DOHH2 (cell line): Measurements from ENCODE around the gene COG4.

ENCODE experiments used
- H3F3A ChIP-seq: fragments of 200-600 bp; sonication (generic), shearing (Covaris generic); 2 replicates; pipeline ENCODE4 v1.6.0; 2016; ENCODE audit warnings: antibody characterized with exemption, mild to moderate bottlenecking; ENCODE audit not compliant: control insufficient read depth, insufficient read depth
- H3K27ac ChIP-seq: fragments of 200-600 bp; sonication (generic); 2 replicates; pipeline ENCODE4 v1.5.1; 2014; ENCODE audit warnings: low read depth, mild to moderate bottlenecking, low read length, moderate library complexity
- H3K27me3 ChIP-seq: fragments of 200-600 bp; sonication (generic); 2 replicates; pipeline ENCODE4 v1.6.1; 2014; ENCODE audit warnings: mild to moderate bottlenecking, low read length, mixed read lengths; ENCODE audit not compliant: control insufficient read depth
- H3K36me3 ChIP-seq: fragments of 200-600 bp; sonication (generic); 2 replicates; pipeline ENCODE4 v1.6.1; 2014; ENCODE audit warnings: mild to moderate bottlenecking, low read length, moderate library complexity, mixed read lengths; ENCODE audit not compliant: control insufficient read depth
- H3K4me1 ChIP-seq: fragments of 200-600 bp; sonication (generic); 2 replicates; pipeline ENCODE4 v1.6.1; 2014; ENCODE audit warnings: mild to moderate bottlenecking, low read length, mixed read lengths; ENCODE audit not compliant: control insufficient read depth
- H3K4me2 ChIP-seq: fragments of 200-600 bp; sonication (generic); 2 replicates; pipeline ENCODE4 v1.6.0; 2014; ENCODE audit warnings: mild to moderate bottlenecking, low read length, moderate library complexity
- H3K4me3 ChIP-seq: fragments of 200-600 bp; sonication (generic); 2 replicates; pipeline ENCODE4 v1.5.1; 2014; ENCODE audit warnings: mild to moderate bottlenecking, low read length, mixed read lengths
- H3K79me2 ChIP-seq: fragments of 200-600 bp; sonication (generic); 2 replicates; pipeline ENCODE4 v1.6.1; 2014; ENCODE audit warnings: mild to moderate bottlenecking, low read length, mixed read lengths; ENCODE audit not compliant: control insufficient read depth
- H3K9me2 ChIP-seq: fragments of 200-600 bp; sonication (generic); replicated peaks from 2 replicates; pipeline ENCODE4 v1.6.1; 2014; ENCODE audit warnings: mild to moderate bottlenecking, low read length, mixed read lengths; ENCODE audit not compliant: control insufficient read depth
- H3K9me3 ChIP-seq: fragments of 200-600 bp; sonication (generic); 2 replicates; pipeline ENCODE4 v1.6.1; 2014; ENCODE audit warnings: antibody characterized with exemption, low read length, mixed read lengths; ENCODE audit not compliant: control insufficient read depth, insufficient read depth
- H4K20me1 ChIP-seq: fragments of 200-600 bp; sonication (generic); 2 replicates; pipeline ENCODE4 v1.6.0; 2014; ENCODE audit warnings: low read depth, mild to moderate bottlenecking, antibody characterized with exemption, low read length, moderate library complexity; ENCODE audit not compliant: control insufficient read depth, insufficient read depth
- EZH2phosphoT487 ChIP-seq: fragments of 200-600 bp; sonication (generic); IDR thresholded peaks from 2 replicates; pipeline ENCODE4 v1.6.1; 2017; ENCODE audit warnings: borderline replicate concordance, mild to moderate bottlenecking, antibody characterized with exemption, low read length, moderate library complexity, mixed read lengths
- TF ChIP-seq, protein P1 (sequence below): fragments of 200-600 bp; sonication (generic); IDR thresholded peaks from one replicate; pipeline ENCODE4 v1.5.1; 2014; ENCODE audit warnings: antibody characterized with exemption, mild to moderate bottlenecking, low read depth, low read length; ENCODE audit not compliant: poor library complexity, severe bottlenecking

Gene COG4

DNA sequence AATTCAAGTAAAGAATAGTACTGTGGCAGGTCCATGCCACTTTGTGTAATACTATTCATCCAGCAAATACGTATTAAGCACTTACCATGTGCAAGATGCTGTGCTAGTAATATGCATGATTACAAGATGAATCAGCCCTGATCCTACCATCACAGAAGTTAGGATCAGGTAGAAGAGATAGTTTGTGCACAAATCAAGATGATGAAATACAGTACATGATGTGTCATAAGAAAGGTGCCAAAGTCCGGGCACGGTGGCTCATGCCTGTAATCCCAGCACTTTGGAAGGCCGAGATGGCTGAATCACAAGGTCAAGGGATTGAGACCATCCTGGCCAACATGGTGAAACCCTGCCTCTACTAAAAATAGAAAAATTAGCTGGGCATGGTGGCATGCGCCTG lies 10.9 kb downstream of the COG4 start:
- Histone ChIP-seq H3F3A (0 out of 2 replicates have a peak, but pooled peaks cover 2% of the 10 kb centered on the region), H3K79me2 (peaks cover under 1% of the 10 kb centered on the region), H3K4me1 (peaks cover 16% of the 10 kb centered on the region), H3K9me2 (no peaks in the 10 kb centered on the region), H3K4me3 (no peak overlapping the region), H3K27ac (no peak overlapping the region), H4K20me1 (no peaks in the 10 kb centered on the region), H3K9me3 (no peaks in the 10 kb centered on the region), H3K4me2 (no peak overlapping the region), H3K36me3 (peaks cover 71% of the 10 kb centered on the region), H3K27me3 (no peaks in the 10 kb centered on the region)
- TF ChIP-seq EZH2phosphoT487 = no peak
- TF ChIP-seq, protein P1, sequence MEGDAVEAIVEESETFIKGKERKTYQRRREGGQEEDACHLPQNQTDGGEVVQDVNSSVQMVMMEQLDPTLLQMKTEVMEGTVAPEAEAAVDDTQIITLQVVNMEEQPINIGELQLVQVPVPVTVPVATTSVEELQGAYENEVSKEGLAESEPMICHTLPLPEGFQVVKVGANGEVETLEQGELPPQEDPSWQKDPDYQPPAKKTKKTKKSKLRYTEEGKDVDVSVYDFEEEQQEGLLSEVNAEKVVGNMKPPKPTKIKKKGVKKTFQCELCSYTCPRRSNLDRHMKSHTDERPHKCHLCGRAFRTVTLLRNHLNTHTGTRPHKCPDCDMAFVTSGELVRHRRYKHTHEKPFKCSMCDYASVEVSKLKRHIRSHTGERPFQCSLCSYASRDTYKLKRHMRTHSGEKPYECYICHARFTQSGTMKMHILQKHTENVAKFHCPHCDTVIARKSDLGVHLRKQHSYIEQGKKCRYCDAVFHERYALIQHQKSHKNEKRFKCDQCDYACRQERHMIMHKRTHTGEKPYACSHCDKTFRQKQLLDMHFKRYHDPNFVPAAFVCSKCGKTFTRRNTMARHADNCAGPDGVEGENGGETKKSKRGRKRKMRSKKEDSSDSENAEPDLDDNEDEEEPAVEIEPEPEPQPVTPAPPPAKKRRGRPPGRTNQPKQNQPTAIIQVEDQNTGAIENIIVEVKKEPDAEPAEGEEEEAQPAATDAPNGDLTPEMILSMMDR = no peak

DNA sequence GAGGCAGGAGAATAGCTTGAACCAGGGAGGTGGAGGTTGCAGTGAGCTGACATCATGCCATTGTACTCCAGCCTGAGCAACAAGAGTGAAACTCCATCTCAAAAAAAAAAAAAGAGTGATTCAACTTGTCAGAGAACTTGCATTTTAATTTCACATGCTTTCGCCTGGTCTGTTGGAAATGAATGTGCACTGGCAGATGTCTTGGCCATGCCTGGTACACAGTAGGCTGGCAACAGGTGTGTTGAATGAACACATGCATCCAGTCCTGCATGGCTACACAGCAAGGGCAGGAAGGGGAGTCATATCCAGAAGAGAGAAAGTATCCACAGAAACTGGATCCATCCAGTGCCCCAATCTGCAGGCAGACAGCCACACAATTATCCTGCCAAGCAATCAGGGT lies 11.5 kb downstream of the COG4 start:
- Histone ChIP-seq H3K9me3 (no peaks in the 10 kb centered on the region), H3K4me2 (no peak overlapping the region), H3K36me3 (peaks cover 71% of the 10 kb centered on the region), H4K20me1 (no peaks in the 10 kb centered on the region), H3K27me3 (no peaks in the 10 kb centered on the region), H3K9me2 (no peaks in the 10 kb centered on the region), H3K27ac (no peak overlapping the region), H3F3A (0 out of 2 replicates have a peak, but pooled peaks cover 5% of the 10 kb centered on the region), H3K79me2 (peaks cover 4% of the 10 kb centered on the region), H3K4me3 (no peak overlapping the region), H3K4me1 (peaks cover 23% of the 10 kb centered on the region)
- TF ChIP-seq, protein P1 = no peak
- no peak for TF ChIP-seq EZH2phosphoT487

DNA sequence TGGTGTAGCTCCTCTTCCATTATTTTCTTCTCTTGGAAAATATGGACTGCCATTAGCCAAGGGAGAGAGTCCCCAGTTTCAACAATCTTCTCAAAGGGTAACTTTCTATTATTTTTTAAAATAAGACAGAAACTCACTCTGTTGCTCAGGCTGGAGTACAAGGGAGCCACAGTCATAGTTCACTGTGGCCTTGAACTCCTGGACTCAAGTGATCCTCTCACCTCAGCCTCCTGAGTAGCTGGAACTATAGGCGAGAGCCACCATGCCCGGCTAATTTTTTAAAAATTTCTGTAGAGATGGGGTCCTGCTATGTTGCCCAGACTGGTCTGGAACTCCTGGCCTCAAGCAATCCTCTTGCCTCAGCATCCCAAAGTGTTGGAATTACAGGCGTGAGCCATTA lies 13.1 kb downstream of the COG4 start:
- Histone ChIP-seq H3K4me1 (peaks cover 37% of the 10 kb centered on the region), H3K9me3 (no peaks in the 10 kb centered on the region), H4K20me1 (no peaks in the 10 kb centered on the region), H3K4me3 (no peak overlapping the region), H3K4me2 (no peak overlapping the region), H3F3A (0 out of 2 replicates have a peak, but pooled peaks cover 5% of the 10 kb centered on the region), H3K9me2 (no peaks in the 10 kb centered on the region), H3K27me3 (no peaks in the 10 kb centered on the region), H3K27ac (no peak overlapping the region), H3K79me2 (peaks cover 4% of the 10 kb centered on the region), H3K36me3 (peaks cover 65% of the 10 kb centered on the region)
- TF ChIP-seq, protein P1 = no peak
- TF ChIP-seq EZH2phosphoT487 = no peak
